ENCODE data around the gene GSG1L. TPM values are rescaled to one million over a fixed set of nuclear protein-coding genes. Genes with fewer than 3 reads are reported as not detected.

The GSG1L gene
- total RNA-seq, 1 donor = not detected

- no peak overlapping the region for H2AFZ ChIP-seq (ENCODE audit: low read length)
- no peak overlapping the region for H3K4me3 ChIP-seq (ENCODE audit: insufficient read depth, low read length)
- H3K4me2 ChIP-seq (ENCODE audit: insufficient read depth, low read length) = no peak overlapping the region
These were observed 278.9 kb downstream of the GSG1L start for GRCh38 chr16:27784351-27785306.

DNA sequence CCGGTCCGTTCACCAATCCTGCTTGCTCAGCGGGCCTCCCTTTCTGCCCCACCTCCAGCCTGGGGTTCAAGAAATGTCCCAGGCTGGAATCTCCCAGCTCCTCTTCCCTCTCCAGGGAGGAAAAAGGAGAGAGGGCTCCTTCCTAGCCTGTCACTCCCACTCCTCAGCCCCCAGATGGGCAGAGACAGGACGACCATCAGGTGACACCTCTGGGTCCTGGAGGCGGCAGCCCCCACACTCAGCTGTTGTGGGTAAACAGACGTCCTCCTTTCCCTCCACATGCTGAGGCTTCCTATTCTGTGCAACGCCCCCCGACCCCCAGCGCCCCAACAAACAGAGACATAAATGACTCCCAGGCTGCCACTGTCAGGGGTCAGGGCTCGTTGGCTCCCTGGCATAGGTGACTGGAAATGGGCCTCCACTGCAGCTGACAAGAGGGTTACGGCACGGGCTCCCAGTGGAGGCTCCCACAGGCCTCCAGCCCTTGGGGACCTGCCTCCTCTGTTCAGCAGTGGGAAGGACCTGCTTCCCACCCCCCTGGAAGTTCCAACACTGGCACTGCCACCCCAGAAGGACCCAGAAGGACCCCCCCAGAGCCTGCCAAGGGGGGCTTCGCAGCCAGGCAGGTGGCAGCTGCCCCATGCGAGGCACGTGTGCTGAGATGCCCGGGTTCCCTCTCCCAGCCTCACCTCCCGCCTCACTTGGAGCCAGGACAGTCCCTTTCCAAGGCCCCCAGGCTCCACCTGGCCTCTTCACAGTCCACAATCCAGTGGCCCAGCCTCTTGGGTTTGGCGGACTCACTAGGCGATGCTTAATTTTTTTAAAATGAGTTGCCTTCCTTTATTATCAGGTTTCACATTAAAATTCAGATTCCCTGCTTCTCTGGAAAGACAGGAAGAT lies 281.3 kb downstream of the GSG1L start:
- Histone ChIP-seq H3K9me3 (ENCODE audit: low read depth, low read length) (no peaks in the 10 kb centered on the region), H3K4me1 (ENCODE audit: insufficient read depth, low read length) (no peaks in the 10 kb centered on the region)

More at GRCh38 chr16:27784351-27785306, 278.9 kb downstream of the GSG1L start:
- H3K36me3 ChIP-seq (ENCODE audit: insufficient read depth, low read length) = no peaks in the 10 kb centered on the region
- H3K4me1 ChIP-seq (ENCODE audit: insufficient read depth, low read length) = no peaks in the 10 kb centered on the region
- peak; percentile 73 for DNase-seq (ENCODE audit: insufficient read length, low spot score, missing footprints)
- H3K79me2 ChIP-seq (ENCODE audit: insufficient read depth, low read length) = no peaks in the 10 kb centered on the region
- no peak overlapping the region for H3K27ac ChIP-seq (ENCODE audit: low read depth, low read length)
- no peak for TF ChIP-seq CTCF (IDR thresholded peaks at IDR 0.05; ENCODE audit: extremely low read depth, low read depth, low read length)
- H3K9me3 ChIP-seq (ENCODE audit: low read depth, low read length) = no peaks in the 10 kb centered on the region
- H3K27me3 ChIP-seq (ENCODE audit: insufficient read depth, low read length) = no peaks in the 10 kb centered on the region
- H4K20me1 ChIP-seq (ENCODE audit: insufficient read depth, low read length) = no peaks in the 10 kb centered on the region

DNA sequence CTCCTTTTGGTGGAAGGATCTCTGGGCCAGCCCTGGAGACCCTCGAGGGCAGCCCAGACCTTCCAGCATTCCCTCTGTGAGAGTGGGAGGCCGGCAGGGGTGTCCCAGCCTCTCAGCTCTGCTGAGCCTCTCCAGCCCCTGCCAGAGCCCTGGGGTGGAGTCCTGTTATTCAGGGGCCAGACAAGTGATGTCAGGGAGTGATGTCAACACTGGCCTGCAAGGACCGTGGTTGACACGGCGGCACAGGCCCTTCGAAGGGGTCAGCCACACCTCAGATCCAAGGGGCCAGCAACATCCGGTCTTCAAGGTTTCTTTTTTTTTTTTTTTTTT lies 282.4 kb downstream of the GSG1L start:
- Histone ChIP-seq H3K27me3 (ENCODE audit: insufficient read depth, low read length) (no peaks in the 10 kb centered on the region), H3K36me3 (ENCODE audit: insufficient read depth, low read length) (no peaks in the 10 kb centered on the region), H3K9me3 (ENCODE audit: low read depth, low read length) (no peaks in the 10 kb centered on the region), H3K4me1 (ENCODE audit: insufficient read depth, low read length) (no peaks in the 10 kb centered on the region), H3K27ac (ENCODE audit: low read depth, low read length) (no peak overlapping the region), H3K4me3 (ENCODE audit: insufficient read depth, low read length) (no peak overlapping the region), H3K4me2 (ENCODE audit: insufficient read depth, low read length) (no peak overlapping the region), H2AFZ (ENCODE audit: low read length) (no peak overlapping the region), H3K79me2 (ENCODE audit: insufficient read depth, low read length) (no peaks in the 10 kb centered on the region), H4K20me1 (ENCODE audit: insufficient read depth, low read length) (no peaks in the 10 kb centered on the region)
- TF ChIP-seq CTCF (IDR thresholded peaks at IDR 0.05; ENCODE audit: extremely low read depth, low read depth, low read length) = no peak
- DNase-seq (ENCODE audit: insufficient read length, low spot score, missing footprints) = peak; percentile 86

More for the DNA sequence above, 281.3 kb downstream of the GSG1L start:
- Histone ChIP-seq H3K79me2 (ENCODE audit: insufficient read depth, low read length) (no peaks in the 10 kb centered on the region), H3K36me3 (ENCODE audit: insufficient read depth, low read length) (no peaks in the 10 kb centered on the region), H4K20me1 (ENCODE audit: insufficient read depth, low read length) (no peaks in the 10 kb centered on the region), H2AFZ (ENCODE audit: low read length) (no peak overlapping the region), H3K27me3 (ENCODE audit: insufficient read depth, low read length) (no peaks in the 10 kb centered on the region), H3K27ac (ENCODE audit: low read depth, low read length) (no peak overlapping the region), H3K4me3 (ENCODE audit: insufficient read depth, low read length) (no peak overlapping the region), H3K4me2 (ENCODE audit: insufficient read depth, low read length) (no peak overlapping the region)
- DNase-seq (ENCODE audit: insufficient read length, low spot score, missing footprints) = peak; percentile 80
- TF ChIP-seq CTCF (IDR thresholded peaks at IDR 0.05; ENCODE audit: extremely low read depth, low read depth, low read length) = no peak

Measured in osteoblast (primary cell).